ENCODE data around the gene JOSD2. TPM values are rescaled to one million over a fixed set of nuclear protein-coding genes. Genes with fewer than 3 reads are reported as not detected.
A peak's percentile ranks its signal among the peaks of the same experiment; 100 is the strongest.

JOSD2 gene
- total and polyA plus RNA-seq, 5 donors from 2014 or later = 16.6 to 37.7 (median 25.8) TPM

- peak overlapping the region; percentile 94 for H3K27ac ChIP-seq (ENCODE audit: insufficient read depth, low read length, poor library complexity, severe bottlenecking)
- Mint-ChIP-seq H3K36me3 (peaks cover 3% of the 10 kb centered on the region), H3K4me1 (peaks cover 0 to 27% (median 8%) of the 10 kb centered on the region in 4 donors), H3K9me3 (peaks cover 0 to 2% (median 0%) of the 10 kb centered on the region in 7 donors), H3K4me3 (peak overlapping the region; percentile 31 to 99 (median 93)), H3K27me3 (peaks cover 7% of the 10 kb centered on the region), H3K27ac (peak overlapping the region; percentile 79 to 99 (median 98))
- H3K27me3 ChIP-seq (ENCODE audit: control insufficient read depth, insufficient read depth, low read length) = no peaks in the 10 kb centered on the region
- H3K4me1 ChIP-seq (ENCODE audit: control insufficient read depth, insufficient read depth, low read length, poor library complexity, severe bottlenecking) = peaks cover 16% of the 10 kb centered on the region
- DNase-seq (no peak), ATAC-seq (ENCODE audit: low read depth in 2 of 2) (no peak)
- no peaks in the 10 kb centered on the region for H3K9me3 ChIP-seq (ENCODE audit: control insufficient read depth in 2 of 2, low read length in 2 of 2)
- peak overlapping the region; percentile 73 for H3K4me3 ChIP-seq (ENCODE audit: low read depth, low read length)
- H3K36me3 ChIP-seq (ENCODE audit: control insufficient read depth, insufficient read depth, low read length) = no peaks in the 10 kb centered on the region
These were observed 795 bp downstream of the JOSD2 start for GRCh38 chr19:50510121-50510670.

- Histone ChIP-seq H3K27ac (ENCODE audit: insufficient read depth, low read length, poor library complexity, severe bottlenecking) (no peak overlapping the region), H3K27me3 (ENCODE audit: control insufficient read depth, insufficient read depth, low read length) (no peaks in the 10 kb centered on the region), H3K36me3 (ENCODE audit: control insufficient read depth, insufficient read depth, low read length) (no peaks in the 10 kb centered on the region), H3K4me3 (ENCODE audit: low read depth, low read length) (no peak overlapping the region), H3K4me1 (ENCODE audit: control insufficient read depth, insufficient read depth, low read length, poor library complexity, severe bottlenecking) (peaks cover 16% of the 10 kb centered on the region), H3K9me3 (ENCODE audit: control insufficient read depth in 2 of 2, low read length in 2 of 2) (no peaks in the 10 kb centered on the region)
- no peak for ATAC-seq (ENCODE audit: low read depth in 2 of 2)
- H3K27ac Mint-ChIP-seq = peak overlapping the region in 2 of 3 donors; percentile 82 to 83
- DNase-seq = no peak
- peaks cover 0 to 27% (median 8%) of the 10 kb centered on the region in 4 donors for H3K4me1 Mint-ChIP-seq
- H3K27me3 Mint-ChIP-seq = peaks cover 7% of the 10 kb centered on the region
- peaks cover 0 to 1% (median 0%) of the 10 kb centered on the region in 7 donors for H3K9me3 Mint-ChIP-seq
- peak overlapping the region in 3 of 4 donors; percentile 32 to 62 (median 46) for H3K4me3 Mint-ChIP-seq
- H3K36me3 Mint-ChIP-seq = peaks cover 3% of the 10 kb centered on the region
These were observed 1.6 kb downstream of the JOSD2 start for GRCh38 chr19:50509366-50509765.

DNA sequence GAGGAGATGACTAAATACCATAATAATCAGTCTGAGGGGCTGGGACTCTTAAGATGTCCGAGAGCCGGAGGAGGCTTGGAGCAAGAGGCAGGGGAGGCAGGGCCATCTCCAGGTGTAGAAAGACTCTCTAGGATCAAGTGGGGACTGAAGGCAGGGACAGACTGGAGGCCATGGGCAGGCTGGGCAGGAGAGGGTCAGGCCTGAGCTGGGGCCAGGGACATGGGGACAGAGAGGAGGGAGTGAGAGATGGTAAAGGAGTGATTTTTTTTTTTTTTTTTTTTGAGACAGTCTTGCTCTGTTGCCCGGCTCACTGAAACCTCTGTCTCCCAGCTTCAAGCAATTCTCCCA is 2.2 kb downstream of the JOSD2 start:
- DNase-seq (no peak), ATAC-seq (ENCODE audit: low read depth in 2 of 2) (no peak)
- no peaks in the 10 kb centered on the region for H3K36me3 ChIP-seq (ENCODE audit: control insufficient read depth, insufficient read depth, low read length)
- peak overlapping the region; percentile 16 to 84 (median 71) for H3K4me3 Mint-ChIP-seq
- no peaks in the 10 kb centered on the region for H3K9me3 ChIP-seq (ENCODE audit: control insufficient read depth in 2 of 2, low read length in 2 of 2)
- no peaks in the 10 kb centered on the region for H3K27me3 ChIP-seq (ENCODE audit: control insufficient read depth, insufficient read depth, low read length)
- no peak overlapping the region for H3K27ac ChIP-seq (ENCODE audit: insufficient read depth, low read length, poor library complexity, severe bottlenecking)
- peak overlapping the region in 1 of 3 donors; percentile 48 for H3K27ac Mint-ChIP-seq
- H3K4me1 ChIP-seq (ENCODE audit: control insufficient read depth, insufficient read depth, low read length, poor library complexity, severe bottlenecking) = peaks cover 16% of the 10 kb centered on the region
- peaks cover 7% of the 10 kb centered on the region for H3K27me3 Mint-ChIP-seq
- H3K36me3 Mint-ChIP-seq = peaks cover 3% of the 10 kb centered on the region
- H3K9me3 Mint-ChIP-seq = peaks cover 0 to 1% (median 0%) of the 10 kb centered on the region in 7 donors
- no peak overlapping the region for H3K4me3 ChIP-seq (ENCODE audit: low read depth, low read length)
- H3K4me1 Mint-ChIP-seq = peaks cover 0 to 27% (median 8%) of the 10 kb centered on the region in 4 donors

DNA sequence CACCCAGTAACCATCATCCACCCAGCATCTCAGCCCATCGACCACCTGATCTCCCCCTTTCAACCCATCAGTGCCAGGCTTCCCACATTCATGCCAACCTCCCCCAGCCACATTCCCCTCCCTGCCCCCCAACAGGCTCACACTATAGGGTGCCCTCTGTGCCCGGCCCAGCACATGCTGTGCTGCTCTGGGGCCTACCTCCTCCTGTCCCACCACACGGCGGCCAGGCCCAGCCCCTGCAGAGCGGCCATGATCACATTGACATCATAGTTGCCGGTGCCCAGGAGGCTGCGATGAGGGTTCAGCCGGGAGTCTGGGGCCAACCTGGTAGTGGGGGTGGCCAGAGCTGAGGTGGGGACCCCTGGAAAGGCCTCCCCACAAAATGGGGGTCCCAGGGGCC is 3.6 kb downstream of the JOSD2 start:
- H3K27ac Mint-ChIP-seq = peak overlapping the region in 1 of 3 donors; percentile 78
- H3K4me1 Mint-ChIP-seq = peaks cover 0 to 25% (median 8%) of the 10 kb centered on the region in 4 donors
- H3K27me3 Mint-ChIP-seq = peaks cover 7% of the 10 kb centered on the region

DNA sequence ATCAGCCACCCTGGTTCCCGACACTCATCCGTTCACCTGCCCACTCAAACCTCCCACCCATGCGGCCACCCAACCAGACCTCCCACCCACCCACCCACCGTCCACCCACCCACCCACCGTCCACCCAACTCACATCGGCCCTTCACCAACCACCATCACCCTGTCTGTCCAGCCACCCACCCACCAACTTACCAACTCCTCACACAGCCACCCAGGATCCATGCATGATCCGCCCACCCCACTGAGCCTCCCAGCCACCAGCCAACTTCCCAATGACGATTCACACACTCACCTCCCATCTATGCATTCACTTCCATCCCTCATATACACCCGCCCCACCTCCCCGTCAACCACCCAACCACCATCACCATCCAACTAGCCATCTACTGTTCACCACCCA is 4.3 kb downstream of the JOSD2 start:
- peaks cover 0 to 1% (median 0%) of the 10 kb centered on the region in 7 donors for H3K9me3 Mint-ChIP-seq
- DNase-seq (no peak), ATAC-seq (ENCODE audit: low read depth in 2 of 2) (no peak)
- H3K27ac Mint-ChIP-seq = no peak overlapping the region
- H3K4me3 Mint-ChIP-seq = no peak overlapping the region
- Histone ChIP-seq H3K4me1 (ENCODE audit: control insufficient read depth, insufficient read depth, low read length, poor library complexity, severe bottlenecking) (peaks cover 13% of the 10 kb centered on the region), H3K27me3 (ENCODE audit: control insufficient read depth, insufficient read depth, low read length) (no peaks in the 10 kb centered on the region), H3K36me3 (ENCODE audit: control insufficient read depth, insufficient read depth, low read length) (no peaks in the 10 kb centered on the region), H3K27ac (ENCODE audit: insufficient read depth, low read length, poor library complexity, severe bottlenecking) (no peak overlapping the region), H3K9me3 (ENCODE audit: control insufficient read depth in 2 of 2, low read length in 2 of 2) (no peaks in the 10 kb centered on the region), H3K4me3 (ENCODE audit: low read depth, low read length) (no peak overlapping the region)
- H3K27me3 Mint-ChIP-seq = peaks cover 6% of the 10 kb centered on the region
- H3K36me3 Mint-ChIP-seq = peaks cover 3% of the 10 kb centered on the region
- peaks cover 0 to 23% (median 8%) of the 10 kb centered on the region in 4 donors for H3K4me1 Mint-ChIP-seq

More for the DNA sequence above, 3.6 kb downstream of the JOSD2 start:
- Histone ChIP-seq H3K27ac (ENCODE audit: insufficient read depth, low read length, poor library complexity, severe bottlenecking) (no peak overlapping the region), H3K9me3 (ENCODE audit: control insufficient read depth in 2 of 2, low read length in 2 of 2) (no peaks in the 10 kb centered on the region), H3K36me3 (ENCODE audit: control insufficient read depth, insufficient read depth, low read length) (no peaks in the 10 kb centered on the region), H3K4me1 (ENCODE audit: control insufficient read depth, insufficient read depth, low read length, poor library complexity, severe bottlenecking) (peaks cover 16% of the 10 kb centered on the region), H3K4me3 (ENCODE audit: low read depth, low read length) (no peak overlapping the region), H3K27me3 (ENCODE audit: control insufficient read depth, insufficient read depth, low read length) (no peaks in the 10 kb centered on the region)
- Mint-ChIP-seq H3K9me3 (peaks cover 0 to 1% (median 0%) of the 10 kb centered on the region in 7 donors), H3K4me3 (peak overlapping the region in 1 of 4 donors; percentile 21), H3K36me3 (peaks cover 3% of the 10 kb centered on the region)
- DNase-seq = no peak
- no peak for ATAC-seq (ENCODE audit: low read depth in 2 of 2)

DNA sequence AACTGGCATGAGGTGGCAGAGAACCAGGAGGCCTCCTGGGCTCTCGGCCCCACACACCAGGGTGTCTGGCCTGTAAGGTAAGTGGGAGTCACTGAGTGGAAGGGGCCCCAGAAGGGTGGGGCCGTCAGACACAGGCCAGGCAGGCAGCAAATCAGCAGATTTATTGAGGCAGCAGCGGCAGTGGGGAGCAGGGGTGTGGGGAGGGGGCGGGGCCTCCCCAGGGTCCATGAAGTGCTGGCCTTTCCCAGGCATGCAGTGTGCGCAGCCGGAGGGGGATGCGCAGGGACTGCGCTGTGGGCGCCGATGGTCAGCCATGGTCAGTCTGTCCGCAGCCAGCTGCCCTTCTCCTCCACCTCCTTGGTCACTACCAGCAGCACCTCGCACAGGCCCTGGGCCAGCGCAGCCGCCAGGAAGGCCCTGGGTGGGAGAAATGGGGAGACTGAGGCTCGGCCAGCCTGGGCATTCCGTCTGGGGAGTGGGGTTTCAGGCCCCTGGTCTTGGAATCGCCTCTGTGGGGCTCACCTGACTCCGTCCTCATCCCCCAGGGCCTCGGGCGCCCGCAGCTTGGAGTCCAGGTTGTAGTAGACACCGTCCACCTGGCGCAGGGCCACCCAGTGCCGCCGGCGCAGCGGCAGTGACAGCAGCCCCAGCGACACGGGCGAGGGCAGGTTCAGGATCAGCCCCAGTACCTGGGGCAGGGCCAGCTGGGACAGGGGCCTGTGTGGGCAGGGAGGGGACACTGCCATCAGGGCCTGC is 5.0 kb downstream of the JOSD2 start:
- DNase-seq (no peak), ATAC-seq (ENCODE audit: low read depth in 2 of 2) (no peak)
- no peak overlapping the region for H3K27ac Mint-ChIP-seq
- H3K27me3 Mint-ChIP-seq = no peaks in the 10 kb centered on the region
- H3K9me3 Mint-ChIP-seq = no peaks in the 10 kb centered on the region
- Histone ChIP-seq H3K36me3 (ENCODE audit: control insufficient read depth, insufficient read depth, low read length) (no peaks in the 10 kb centered on the region), H3K4me3 (ENCODE audit: low read depth, low read length) (no peak overlapping the region), H3K27me3 (ENCODE audit: control insufficient read depth, insufficient read depth, low read length) (no peaks in the 10 kb centered on the region), H3K4me1 (ENCODE audit: control insufficient read depth, insufficient read depth, low read length, poor library complexity, severe bottlenecking) (peaks cover 8% of the 10 kb centered on the region), H3K9me3 (ENCODE audit: control insufficient read depth in 2 of 2, low read length in 2 of 2) (no peaks in the 10 kb centered on the region), H3K27ac (ENCODE audit: insufficient read depth, low read length, poor library complexity, severe bottlenecking) (no peak overlapping the region)
- no peak overlapping the region for H3K4me3 Mint-ChIP-seq
- peaks cover 3% of the 10 kb centered on the region for H3K36me3 Mint-ChIP-seq
- peaks cover 0 to 17% (median 5%) of the 10 kb centered on the region in 4 donors for H3K4me1 Mint-ChIP-seq

DNA sequence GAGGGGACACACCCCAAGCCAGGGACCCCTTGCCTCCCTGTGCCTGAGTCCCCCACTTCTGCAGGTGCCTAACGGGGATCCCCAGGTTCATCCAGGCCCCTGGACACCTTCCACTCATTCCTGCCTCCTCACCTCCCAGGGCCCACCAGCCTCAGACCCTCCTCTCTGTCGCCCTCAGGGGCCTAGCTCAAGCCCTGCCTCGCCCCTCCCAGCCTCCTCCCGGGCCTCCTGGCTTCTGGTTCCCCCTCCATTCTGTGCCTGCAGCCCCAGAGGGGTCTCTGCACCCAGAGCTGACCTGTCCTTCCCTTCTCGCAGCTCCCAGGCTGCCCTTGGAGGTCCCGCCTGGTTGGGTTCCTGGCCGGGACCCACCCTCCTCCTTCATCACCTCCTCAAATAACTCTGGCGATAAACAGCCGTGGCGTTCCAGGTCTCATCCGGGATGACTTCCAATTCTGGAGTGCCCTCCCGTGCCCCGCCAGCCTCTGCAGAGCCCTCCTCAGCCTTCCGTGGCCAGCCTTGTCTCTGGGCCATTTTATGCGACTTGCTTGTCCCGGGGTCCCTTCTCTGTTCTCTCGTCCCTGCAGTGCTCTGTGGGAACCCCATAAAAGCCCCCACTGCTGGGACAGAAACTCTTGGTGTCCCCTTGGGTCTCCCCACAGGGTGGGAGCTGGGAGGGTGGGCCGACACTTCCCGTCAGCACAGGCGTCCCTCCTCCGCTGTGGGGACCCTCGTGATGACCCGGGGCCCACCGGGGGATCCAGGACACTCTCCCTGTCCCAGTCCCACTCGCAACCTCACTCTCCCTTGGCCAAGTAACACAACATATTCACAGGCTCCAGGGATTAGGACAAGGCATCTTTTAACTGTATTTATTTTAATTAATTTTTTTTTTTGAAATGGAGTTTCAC is 9.2 kb downstream of the JOSD2 start:
- Histone ChIP-seq H3K27me3 (ENCODE audit: control insufficient read depth, insufficient read depth, low read length) (no peaks in the 10 kb centered on the region), H3K27ac (ENCODE audit: insufficient read depth, low read length, poor library complexity, severe bottlenecking) (no peak overlapping the region), H3K4me3 (ENCODE audit: low read depth, low read length) (no peak overlapping the region), H3K9me3 (ENCODE audit: control insufficient read depth in 2 of 2, low read length in 2 of 2) (no peaks in the 10 kb centered on the region), H3K36me3 (ENCODE audit: control insufficient read depth, insufficient read depth, low read length) (no peaks in the 10 kb centered on the region), H3K4me1 (ENCODE audit: control insufficient read depth, insufficient read depth, low read length, poor library complexity, severe bottlenecking) (no peaks in the 10 kb centered on the region)
- H3K4me1 Mint-ChIP-seq = no peaks in the 10 kb centered on the region
- H3K36me3 Mint-ChIP-seq = peaks cover 3% of the 10 kb centered on the region
- H3K27ac Mint-ChIP-seq = peak overlapping the region in 1 of 3 donors; percentile 89
- DNase-seq (no peak), ATAC-seq (ENCODE audit: low read depth in 2 of 2) (no peak)
- H3K9me3 Mint-ChIP-seq = no peaks in the 10 kb centered on the region
- peak overlapping the region in 1 of 4 donors; percentile 41 for H3K4me3 Mint-ChIP-seq
- H3K27me3 Mint-ChIP-seq = no peaks in the 10 kb centered on the region
